OCI-LY1 (cell line): ENCODE measurements around the gene RAB11FIP3.

Experiments used
- EZH2 ChIP-seq: fragments of 200-600 bp; sonication (generic), shearing (Covaris generic); IDR thresholded peaks from 2 replicates; pipeline ENCODE4 v1.8.0; 2017; ENCODE audit warnings: borderline replicate concordance, mixed run types, mild to moderate bottlenecking, antibody characterized with exemption, low read length, moderate library complexity, mixed read lengths
- TF ChIP-seq, protein P1 (sequence below): fragments of 200-600 bp; sonication (generic), shearing (Covaris generic); IDR thresholded peaks from 2 replicates; pipeline ENCODE4 v1.5.1; 2017; ENCODE audit warnings: mild to moderate bottlenecking, antibody characterized with exemption, low read length, moderate library complexity, mixed read lengths

DNA sequence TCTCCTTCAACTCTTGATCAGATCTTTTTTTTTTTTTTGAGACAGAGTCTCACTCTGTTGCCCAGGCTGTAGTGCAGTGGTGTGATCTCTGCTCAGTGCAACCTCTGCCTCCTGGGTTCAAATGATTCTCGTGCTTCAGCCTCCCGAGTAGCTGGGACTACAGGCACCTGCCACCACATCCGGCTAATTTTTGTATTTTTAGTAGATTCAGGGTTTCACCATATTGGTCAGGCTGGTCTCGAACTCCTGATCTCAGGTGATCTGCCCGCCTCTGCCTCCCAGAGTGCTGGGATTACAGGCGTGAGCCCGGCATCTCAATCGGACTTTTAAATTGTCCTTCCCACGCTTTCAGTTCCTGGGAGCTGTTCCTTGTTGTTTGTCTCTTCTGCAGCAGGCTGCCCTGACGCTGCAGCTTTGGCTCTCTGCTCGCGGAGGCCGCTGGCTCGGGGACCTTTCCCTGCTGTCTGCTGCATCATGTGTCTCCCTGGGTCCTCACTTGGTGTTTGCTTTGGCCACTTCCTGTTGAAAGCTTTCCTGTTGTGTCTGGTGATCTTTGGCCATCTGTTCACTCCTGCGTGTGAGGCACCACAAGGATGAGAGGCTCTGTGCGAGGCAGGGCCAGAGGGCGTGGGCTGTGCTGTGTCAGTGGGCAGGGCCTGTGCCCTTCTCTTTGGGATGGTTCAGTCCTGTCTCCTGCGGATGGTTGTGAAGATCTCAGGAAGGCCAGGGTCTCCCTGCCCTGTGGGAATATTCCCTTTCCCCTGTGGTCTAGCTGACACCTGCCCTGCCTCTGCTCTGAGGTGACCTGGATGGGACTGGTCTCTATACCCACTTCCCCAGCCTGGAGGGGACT, 83.7 kb downstream of the RAB11FIP3 start:
- no peak for TF ChIP-seq EZH2
- TF ChIP-seq, protein P1, sequence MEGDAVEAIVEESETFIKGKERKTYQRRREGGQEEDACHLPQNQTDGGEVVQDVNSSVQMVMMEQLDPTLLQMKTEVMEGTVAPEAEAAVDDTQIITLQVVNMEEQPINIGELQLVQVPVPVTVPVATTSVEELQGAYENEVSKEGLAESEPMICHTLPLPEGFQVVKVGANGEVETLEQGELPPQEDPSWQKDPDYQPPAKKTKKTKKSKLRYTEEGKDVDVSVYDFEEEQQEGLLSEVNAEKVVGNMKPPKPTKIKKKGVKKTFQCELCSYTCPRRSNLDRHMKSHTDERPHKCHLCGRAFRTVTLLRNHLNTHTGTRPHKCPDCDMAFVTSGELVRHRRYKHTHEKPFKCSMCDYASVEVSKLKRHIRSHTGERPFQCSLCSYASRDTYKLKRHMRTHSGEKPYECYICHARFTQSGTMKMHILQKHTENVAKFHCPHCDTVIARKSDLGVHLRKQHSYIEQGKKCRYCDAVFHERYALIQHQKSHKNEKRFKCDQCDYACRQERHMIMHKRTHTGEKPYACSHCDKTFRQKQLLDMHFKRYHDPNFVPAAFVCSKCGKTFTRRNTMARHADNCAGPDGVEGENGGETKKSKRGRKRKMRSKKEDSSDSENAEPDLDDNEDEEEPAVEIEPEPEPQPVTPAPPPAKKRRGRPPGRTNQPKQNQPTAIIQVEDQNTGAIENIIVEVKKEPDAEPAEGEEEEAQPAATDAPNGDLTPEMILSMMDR: no peak
